K562 (cell line): ENCODE results near the gene TADA1. TPM values are rescaled to one million over a fixed set of nuclear protein-coding genes. Genes with fewer than 3 reads are reported as not detected.

Experiments
- ATF2 ChIP-seq: sonication (generic); formaldehyde crosslinking; IDR thresholded peaks from 2 replicates; pipeline ENCODE4 v1.8.1; 2022; ENCODE audit warnings: missing genetic modification reagents
- CAMTA2 ChIP-seq: fragments of 250-450 bp; sonication (Bioruptor Pico); conservative IDR thresholded peaks from 2 replicates; pipeline ENCODE4 v1.5.1; 2022
- CBX8 ChIP-seq: fragments of 200-600 bp; sonication (generic); IDR thresholded peaks from 2 replicates; pipeline ENCODE4 v1.6.1; 2012; ENCODE audit warnings: borderline replicate concordance, mixed run types, low read depth, mild to moderate bottlenecking, moderate library complexity, mixed read lengths, low read length, control low read depth, inconsistent platforms; ENCODE audit not compliant: poor library complexity, severe bottlenecking; ENCODE audit errors: extremely low read depth
- CHCHD3 ChIP-seq: fragments of 250-450 bp; sonication (Bioruptor Pico); IDR thresholded peaks from 2 replicates; pipeline ENCODE4 v2.1.2; 2022; ENCODE audit warnings: mild to moderate bottlenecking
- DPF2 ChIP-seq: fragments of 450-650 bp; IDR thresholded peaks from 2 replicates; pipeline ENCODE4 v1.6.1; 2016
- FUS ChIP-seq: fragments of 200-400 bp; formaldehyde crosslinking; optimal IDR thresholded peaks from 2 replicates; pipeline ENCODE3; 2017; ENCODE audit warnings: low read depth, low read length
- GATA2 ChIP-seq: sonication (generic); formaldehyde crosslinking; IDR thresholded peaks from 2 replicates; pipeline ENCODE4 v1.4.0; 2020; ENCODE audit warnings: mild to moderate bottlenecking, missing genetic modification reagents
- HDAC1 ChIP-seq, 2 experiments: fragments of 450-650 bp; IDR thresholded peaks; 2 replicates each; pipeline ENCODE4 v1.6.1; 2016 to 2017; ENCODE audit warnings: inconsistent platforms in 1 of 2, mild to moderate bottlenecking in 1 of 2, moderate library complexity in 1 of 2
- NELFE ChIP-seq: IDR thresholded peaks from 2 replicates; pipeline ENCODE4 v1.6.1; 2011; ENCODE audit warnings: mild to moderate bottlenecking; ENCODE audit not compliant: insufficient read depth, insufficient read length
- PHF8 ChIP-seq: fragments of 200-600 bp; sonication (generic); IDR thresholded peaks from 2 replicates; pipeline ENCODE4 v1.6.1; 2012; ENCODE audit warnings: mixed run types, mild to moderate bottlenecking, inconsistent platforms, low read length, moderate library complexity, borderline replicate concordance
- PRMT5 ChIP-seq: sonication (generic); formaldehyde crosslinking; IDR thresholded peaks from 2 replicates; pipeline ENCODE4 v1.5.0; 2020; ENCODE audit warnings: missing genetic modification reagents
- SRF ChIP-seq, 2 experiments: fragments of 250-450, 450-650 bp in 1 of 2; sonication (Bioruptor Pico) in 1 of 2; sonication (generic) in 1 of 2; formaldehyde crosslinking; IDR thresholded peaks; 2 replicates each; pipeline versions ENCODE4 v1.5.0 to v1.5.1; 2020 to 2022; ENCODE audit warnings: mild to moderate bottlenecking in 1 of 2, missing genetic modification reagents in 1 of 2
- TCF3 ChIP-seq: sonication (generic); formaldehyde crosslinking; IDR thresholded peaks from 2 replicates; pipeline ENCODE4 v1.4.0; 2020; ENCODE audit warnings: mild to moderate bottlenecking, missing genetic modification reagents
- USF1 ChIP-seq: sonication (generic); formaldehyde crosslinking; IDR thresholded peaks from 2 replicates; pipeline ENCODE4 v1.9.0; 2022; ENCODE audit warnings: mild to moderate bottlenecking, missing genetic modification reagents
- ZBTB49 ChIP-seq: sonication (generic); formaldehyde crosslinking; IDR thresholded peaks from 2 replicates; pipeline ENCODE4 v1.8.0; 2022; ENCODE audit warnings: missing genetic modification reagents, mild to moderate bottlenecking, borderline replicate concordance
- ZNF23 ChIP-seq: fragments of 250-450 bp; sonication (Bioruptor Pico); IDR thresholded peaks from 2 replicates; pipeline ENCODE4 v1.4.0; 2020; ENCODE audit warnings: mild to moderate bottlenecking
- ZNF699 ChIP-seq: fragments of 250-450 bp; sonication (Bioruptor Pico); IDR thresholded peaks from 2 replicates; pipeline ENCODE4 v1.8.0; 2021; ENCODE audit warnings: mild to moderate bottlenecking, moderate library complexity; ENCODE audit not compliant: insufficient replicate concordance
- polyA plus RNA-seq, 8 experiments: library from polyadenylated mRNA; depleted of rRNA in 4 of 8; stranded (reverse) in 5 of 8; unstranded in 3 of 8; fragments of >200 nt; fragmentation: Nextera tagmentation in 2 of 8; fragmentation: Illumina TruSeq in 1 of 8; extraction: Ambion mirVana in 2 of 8; extraction: Trizol in 1 of 8; gene quantifications; 2 replicates each; pipeline versions ENCODE4 v1.2.1 to v1.2.3, GENCODE V29; 2011 to 2014; ENCODE audit warnings: inconsistent platforms in 1 of 8, missing spikeins in 1 of 8
- total RNA-seq, 7 experiments: library from RNA; depleted of rRNA in 6 of 7; stranded (reverse); fragments of >200 nt in 6 of 7; fragmentation: Illumina TruSeq in 2 of 7; extraction: Trizol in 2 of 7; gene quantifications; 2 replicates each; pipeline versions ENCODE4 v1.2.1 to v1.2.3, GENCODE V29; 2011 to 2021; ENCODE audit warnings: low replicate concordance in 1 of 7
- TF ChIP-seq, protein P1 (sequence below): IDR thresholded peaks from 3 replicates; pipeline ENCODE4 v1.6.1; 2011; ENCODE audit warnings: borderline replicate concordance, mild to moderate bottlenecking, moderate library complexity; ENCODE audit not compliant: insufficient read length; ENCODE audit errors: extremely low read depth
- TF ChIP-seq, protein P2 (sequence below): fragments of 250-450 bp; sonication (Bioruptor Pico); IDR thresholded peaks from 2 replicates; pipeline ENCODE4 v1.5.0; 2021

Gene TADA1
- total and polyA plus RNA-seq, 9 of the 15 experiments (the other 6 are each of a cell fraction or from before 2014, with no cell fraction given): 15.9 to 76.5 (median 28.7) TPM

GRCh38 chr1:166903232-166903631, 27.2 kb upstream of the TADA1 start (continued):
- TF ChIP-seq USF1 (CRISPR knock-in tag) (peak; percentile 58), CAMTA2 (CRISPR knock-in tag) (no peak), PRMT5 (CRISPR knock-in tag) (no peak), DPF2 (peak; percentile 62; the same call in 1 of the 2 replicates), SRF (CRISPR knock-in tag; IDR thresholded peaks at IDR 0.05) (no peak), ZNF699 (CRISPR knock-in tag) (no peak), ATF2 (CRISPR knock-in tag) (no peak), CBX8 (no peak), ZNF23 (CRISPR knock-in tag) (no peak), TCF3 (CRISPR knock-in tag) (peak; percentile 70), PHF8 (no peak), HDAC1 (IDR thresholded peaks at IDR 0.05) (no peak), GATA2 (CRISPR knock-in tag) (0 out of 2 replicates have a peak, but pooled peaks have one; percentile 34), NELFE (no peak), CHCHD3 (CRISPR knock-in tag) (no peak), FUS (no peak), ZBTB49 (CRISPR knock-in tag) (no peak)
- TF ChIP-seq, protein P1, sequence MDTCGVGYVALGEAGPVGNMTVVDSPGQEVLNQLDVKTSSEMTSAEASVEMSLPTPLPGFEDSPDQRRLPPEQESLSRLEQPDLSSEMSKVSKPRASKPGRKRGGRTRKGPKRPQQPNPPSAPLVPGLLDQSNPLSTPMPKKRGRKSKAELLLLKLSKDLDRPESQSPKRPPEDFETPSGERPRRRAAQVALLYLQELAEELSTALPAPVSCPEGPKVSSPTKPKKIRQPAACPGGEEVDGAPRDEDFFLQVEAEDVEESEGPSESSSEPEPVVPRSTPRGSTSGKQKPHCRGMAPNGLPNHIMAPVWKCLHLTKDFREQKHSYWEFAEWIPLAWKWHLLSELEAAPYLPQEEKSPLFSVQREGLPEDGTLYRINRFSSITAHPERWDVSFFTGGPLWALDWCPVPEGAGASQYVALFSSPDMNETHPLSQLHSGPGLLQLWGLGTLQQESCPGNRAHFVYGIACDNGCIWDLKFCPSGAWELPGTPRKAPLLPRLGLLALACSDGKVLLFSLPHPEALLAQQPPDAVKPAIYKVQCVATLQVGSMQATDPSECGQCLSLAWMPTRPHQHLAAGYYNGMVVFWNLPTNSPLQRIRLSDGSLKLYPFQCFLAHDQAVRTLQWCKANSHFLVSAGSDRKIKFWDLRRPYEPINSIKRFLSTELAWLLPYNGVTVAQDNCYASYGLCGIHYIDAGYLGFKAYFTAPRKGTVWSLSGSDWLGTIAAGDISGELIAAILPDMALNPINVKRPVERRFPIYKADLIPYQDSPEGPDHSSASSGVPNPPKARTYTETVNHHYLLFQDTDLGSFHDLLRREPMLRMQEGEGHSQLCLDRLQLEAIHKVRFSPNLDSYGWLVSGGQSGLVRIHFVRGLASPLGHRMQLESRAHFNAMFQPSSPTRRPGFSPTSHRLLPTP: no peak
- TF ChIP-seq, protein P2, sequence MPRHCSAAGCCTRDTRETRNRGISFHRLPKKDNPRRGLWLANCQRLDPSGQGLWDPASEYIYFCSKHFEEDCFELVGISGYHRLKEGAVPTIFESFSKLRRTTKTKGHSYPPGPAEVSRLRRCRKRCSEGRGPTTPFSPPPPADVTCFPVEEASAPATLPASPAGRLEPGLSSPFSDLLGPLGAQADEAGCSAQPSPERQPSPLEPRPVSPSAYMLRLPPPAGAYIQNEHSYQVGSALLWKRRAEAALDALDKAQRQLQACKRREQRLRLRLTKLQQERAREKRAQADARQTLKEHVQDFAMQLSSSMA (CRISPR knock-in tag): no peak
